ENCODE data around the gene CCDC15. TPM values are rescaled to one million over a fixed set of nuclear protein-coding genes. Genes with fewer than 3 reads are reported as not detected.
"Not testable (repeated sequence)": the region's sequence is repeated elsewhere in the genome, so short reads cannot be mapped to it uniquely, and the experiment has no call there.

CCDC15 gene
- total RNA-seq, 1 donor from 2014 or later: 9.3 TPM

DNA sequence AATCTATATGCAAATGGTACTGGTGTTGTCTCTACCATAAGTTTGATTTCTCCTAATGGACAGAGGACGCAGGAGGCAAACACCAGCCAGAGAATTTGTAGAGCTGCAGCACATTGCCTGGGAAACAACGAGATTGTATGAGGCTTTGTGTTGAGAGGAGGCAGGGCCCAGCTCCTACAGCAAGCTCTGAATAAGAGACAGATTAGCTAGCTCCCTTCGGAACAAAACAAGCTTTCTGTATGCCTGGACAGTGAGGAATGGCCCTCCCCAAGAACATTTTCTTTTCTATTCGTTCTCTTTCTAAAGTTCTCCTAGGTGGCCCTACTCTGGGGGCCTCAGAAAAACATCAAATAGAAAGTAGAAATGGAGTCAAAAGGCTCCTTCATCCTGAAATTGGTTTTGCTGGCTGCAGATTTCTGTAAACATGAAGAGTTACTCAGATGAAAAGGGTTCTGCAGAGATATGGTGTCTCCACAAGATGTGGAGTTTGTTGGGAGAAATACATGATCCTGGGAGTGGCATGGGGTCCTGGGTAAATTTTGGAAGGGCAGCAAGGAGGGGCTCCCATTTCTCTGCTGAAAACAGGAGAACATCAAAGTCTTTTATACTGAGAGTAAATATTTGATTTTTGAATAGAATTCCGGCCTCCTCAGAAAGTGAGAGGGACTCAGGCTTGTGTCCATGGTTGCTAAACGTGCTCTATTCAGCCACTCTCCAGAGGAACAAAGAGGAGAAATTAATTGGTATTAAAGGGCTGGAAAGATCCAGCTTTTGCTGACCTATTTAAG lies 11.3 kb upstream of the CCDC15 start:
- intact Hi-C loops (cut with micrococcal nuclease): no loop called here

DNA sequence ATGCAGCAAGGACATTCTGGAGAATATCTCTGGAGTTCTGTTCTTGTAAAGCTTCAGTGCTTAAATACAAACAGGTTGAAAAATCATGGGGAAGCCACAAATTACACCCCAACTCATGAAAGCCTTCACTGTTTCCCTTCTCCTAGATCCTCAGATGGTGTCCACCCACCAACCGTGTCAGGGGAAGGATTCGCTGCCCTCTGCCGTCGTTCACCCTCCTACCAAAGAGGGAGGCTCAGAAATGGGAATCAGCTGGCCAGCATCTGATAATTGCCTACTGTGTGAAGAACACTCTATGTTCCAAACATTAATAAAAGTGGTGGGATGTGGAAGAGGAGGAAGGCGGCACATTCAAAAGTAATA lies 10.8 kb upstream of the CCDC15 start:
- intact Hi-C loops (cut with micrococcal nuclease): no loop called here

DNA sequence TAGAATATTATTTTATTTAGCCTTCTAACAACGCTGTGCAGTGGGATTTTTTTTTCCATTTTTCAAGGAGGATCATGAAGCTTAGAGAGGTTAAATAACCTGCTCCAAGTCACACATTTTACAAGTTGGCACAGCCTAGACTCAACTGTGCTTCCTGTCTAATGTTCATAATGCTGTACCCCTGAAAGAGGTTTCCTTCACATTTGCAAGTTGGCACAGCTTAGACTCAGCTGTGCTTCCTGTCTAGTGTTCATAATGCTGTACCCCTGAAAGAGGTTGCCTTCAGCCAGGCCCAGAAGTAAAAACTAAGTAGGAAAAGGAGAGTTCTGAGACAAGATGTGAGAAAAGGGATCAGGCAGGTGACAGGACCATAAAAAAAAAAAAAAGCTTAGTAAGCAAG lies 10.3 kb upstream of the CCDC15 start:
- intact Hi-C loops (cut with micrococcal nuclease): no loop called here

DNA sequence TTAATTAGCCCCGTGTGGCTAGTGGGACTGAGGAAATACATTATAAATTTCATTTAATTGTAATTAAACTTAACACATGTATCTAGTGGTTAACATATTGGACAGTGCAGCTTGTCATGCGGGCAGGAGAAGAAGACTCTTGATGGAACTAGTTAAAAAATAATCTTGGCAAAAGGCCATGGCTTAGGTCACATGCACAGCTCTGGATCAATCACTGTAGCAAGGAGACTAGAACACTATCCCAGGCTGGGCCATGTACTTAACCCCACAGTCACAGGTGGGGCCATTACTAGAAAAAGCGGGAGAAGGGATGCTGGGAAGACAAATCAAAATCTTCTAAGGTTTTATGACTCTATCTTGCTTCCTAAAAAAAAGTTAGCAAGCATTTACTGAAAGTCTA lies 9.4 kb upstream of the CCDC15 start:
- intact Hi-C loops (cut with micrococcal nuclease): no loop called here

DNA sequence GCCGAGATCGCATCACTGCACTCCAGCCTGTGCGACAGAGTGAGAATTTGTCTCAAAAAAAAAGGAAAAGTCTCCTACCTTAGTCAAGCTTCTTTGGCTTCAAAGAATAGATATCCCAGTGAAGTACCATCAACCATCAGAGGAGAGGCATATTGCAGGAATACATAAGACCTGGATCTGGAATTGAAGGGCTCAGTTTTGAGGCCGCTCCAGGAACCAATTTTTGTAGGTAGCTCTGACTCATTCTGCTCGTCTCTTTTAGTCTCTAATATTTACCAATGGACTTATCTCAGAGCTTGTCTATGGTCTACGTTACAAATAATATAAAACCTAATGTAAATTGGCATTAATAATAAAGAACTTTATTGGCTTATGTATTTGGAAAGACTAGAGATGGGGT lies 8.2 kb upstream of the CCDC15 start:
- intact Hi-C loops (cut with micrococcal nuclease): no loop called here

DNA sequence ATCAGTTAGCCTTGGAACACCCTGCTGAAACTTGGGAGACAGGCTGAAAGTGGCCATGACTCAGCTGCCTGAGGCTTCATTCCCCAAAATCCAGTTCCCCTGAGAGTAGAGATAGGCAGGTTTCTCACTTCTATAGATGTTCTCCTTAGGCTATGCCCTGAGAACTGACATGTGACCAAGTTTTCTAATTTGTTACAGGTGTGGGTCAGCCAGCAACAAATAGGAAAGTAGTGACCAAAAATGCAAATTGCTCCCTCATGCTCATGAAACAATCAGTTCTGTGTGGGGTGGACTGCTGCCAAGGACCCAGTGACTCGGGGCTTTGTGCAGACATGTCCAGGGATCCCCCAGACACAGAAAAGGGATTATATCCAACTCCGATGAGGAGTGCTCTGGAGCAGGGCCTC lies 7.3 kb upstream of the CCDC15 start:
- intact Hi-C loops (cut with micrococcal nuclease): no loop called here

DNA sequence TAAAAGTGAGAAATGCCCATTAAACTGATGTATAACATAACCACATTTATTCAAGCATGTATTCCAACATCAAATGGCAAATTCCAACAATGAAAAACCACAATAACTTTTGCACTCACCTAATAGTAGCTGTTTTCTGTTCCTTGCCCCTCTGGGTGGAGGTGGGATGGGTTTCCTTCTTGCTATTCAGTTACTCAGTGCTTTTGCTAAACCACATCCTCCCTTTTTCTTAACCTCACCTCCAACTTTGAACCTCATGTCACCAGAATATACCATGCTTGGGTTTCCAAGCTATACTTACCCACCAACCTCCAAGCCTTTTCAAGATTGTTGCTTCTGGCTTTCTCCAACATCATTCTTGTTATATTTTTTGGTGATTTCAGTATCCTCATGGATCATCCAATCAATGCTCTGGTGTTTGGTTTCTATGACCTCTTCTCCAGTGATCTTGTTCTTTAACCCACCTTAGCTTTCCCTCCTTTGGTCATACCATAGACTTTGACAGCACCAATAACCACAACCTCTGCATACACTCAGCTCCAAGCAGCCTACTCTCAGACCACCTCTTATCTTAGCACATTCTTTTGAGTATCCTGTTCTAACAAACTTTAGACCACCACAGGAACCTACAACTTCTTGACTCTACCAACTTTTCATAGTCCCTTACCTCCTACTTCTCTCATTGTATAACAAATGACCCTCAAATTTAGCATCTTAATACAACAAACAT lies 3.2 kb upstream of the CCDC15 start:
- intact Hi-C loops (cut with micrococcal nuclease): loop anchor here (2.0 to 10.0 kb wide), 6 partner anchors 148 to 1886 kb away; partner anchors contain the start of genes FAM118B, HSPA8, MSANTD2 and RPUSD4

DNA sequence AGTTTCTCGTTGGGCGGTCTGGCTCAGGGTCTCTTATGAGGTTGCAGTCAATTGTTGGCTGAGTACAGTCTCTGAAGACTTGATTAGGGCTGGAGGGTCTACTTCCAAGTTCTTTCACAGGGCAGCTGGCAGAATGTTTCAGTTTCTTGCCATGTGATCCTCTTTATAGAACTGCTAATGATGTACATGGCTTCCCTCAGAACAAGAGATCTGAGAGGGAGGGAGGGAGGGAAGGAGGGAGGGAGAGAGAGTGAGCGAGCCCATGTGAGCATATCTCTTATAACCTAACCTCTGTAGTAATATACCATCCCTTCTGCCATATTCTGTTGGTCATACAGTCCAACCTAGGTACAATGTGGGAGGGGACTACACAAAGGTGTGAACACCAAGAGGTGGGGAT lies 2.7 kb upstream of the CCDC15 start:
- intact Hi-C loops (cut with micrococcal nuclease): loop anchor here (2.0 to 10.0 kb wide), 6 partner anchors 149 to 1887 kb away; partner anchors contain the start of genes FAM118B, HSPA8, MSANTD2 and RPUSD4

DNA sequence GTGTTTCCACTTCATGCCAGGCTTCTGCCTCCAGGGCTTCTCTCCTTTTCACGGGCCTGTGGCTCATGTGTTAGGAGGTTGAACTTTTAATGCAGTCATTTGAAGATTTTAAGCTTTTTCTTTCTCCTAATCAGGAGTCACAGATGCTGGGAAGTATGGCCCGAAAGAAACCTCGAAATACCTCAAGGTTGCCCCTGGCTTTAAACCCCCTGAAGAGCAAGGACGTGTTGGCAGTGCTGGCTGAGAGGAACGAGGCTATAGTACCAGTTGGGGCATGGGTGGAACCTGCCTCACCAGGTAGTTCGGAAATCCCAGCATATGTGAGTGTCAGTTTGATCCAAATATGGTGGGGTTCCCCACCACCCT lies 571 bp downstream of the CCDC15 start:
- intact Hi-C loops (cut with micrococcal nuclease): loop anchor here (1.0 to 10.0 kb wide), 9 partner anchors 78 to 1890 kb away; partner anchors contain the start of genes FAM118B, HSPA8, HYLS1 and MSANTD2

DNA sequence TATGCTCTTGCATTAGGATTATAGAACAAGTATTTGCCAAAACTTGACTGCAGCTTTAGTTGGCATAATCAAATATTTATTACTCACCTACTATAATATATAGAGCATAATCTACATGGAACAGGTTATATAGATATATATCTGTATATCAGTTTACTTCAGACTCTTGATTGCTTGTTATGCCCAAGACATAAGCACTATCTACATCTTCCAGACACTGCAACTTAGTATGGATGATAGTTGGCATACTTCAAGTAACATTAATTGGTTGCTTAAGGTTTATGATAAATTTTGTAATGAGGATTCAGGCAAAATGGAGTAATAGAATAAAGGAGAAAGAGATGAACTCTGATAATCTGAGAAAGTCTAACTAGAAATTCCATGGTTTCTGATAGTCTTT lies 1.0 kb downstream of the CCDC15 start:
- intact Hi-C loops (cut with micrococcal nuclease): loop anchor here (2.0 to 10.0 kb wide), 3 partner anchors 282 to 1890 kb away; partner anchors contain the start of genes HSPA8, HYLS1, SIAE and SPA17

DNA sequence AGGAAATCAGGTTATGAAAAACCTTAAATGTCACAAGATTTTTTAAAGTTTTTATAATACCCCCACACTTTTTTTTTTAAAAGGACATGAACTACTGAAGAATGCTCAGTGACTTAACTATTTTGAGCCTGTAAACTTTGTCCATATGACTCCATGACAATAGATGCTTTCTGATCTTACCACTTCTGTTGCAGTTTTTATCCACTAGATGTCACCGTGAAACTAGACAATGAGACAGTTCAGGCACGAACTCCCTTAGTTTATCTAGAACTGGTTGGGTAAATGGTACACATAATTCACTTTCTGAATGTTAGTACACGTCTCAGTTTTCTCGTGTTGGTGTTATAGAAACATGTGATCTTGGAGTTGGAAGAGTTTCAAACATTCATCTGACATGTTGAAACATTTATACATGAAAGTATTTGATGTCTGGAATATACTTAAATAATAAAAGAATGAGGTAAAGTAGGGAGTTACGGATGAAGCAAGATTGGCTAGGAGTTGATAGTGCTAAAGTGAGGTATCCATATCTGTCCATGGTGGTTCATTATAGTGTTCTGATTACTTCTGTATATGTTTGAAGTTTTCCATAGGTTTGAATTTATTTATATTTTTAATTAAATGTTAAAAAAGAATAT lies 8.1 kb downstream of the CCDC15 start:
- intact Hi-C loops (cut with micrococcal nuclease): loop anchor here (1.0 to 5.0 kb wide), 4 partner anchors 179 to 910 kb away; no protein-coding TSS in a partner anchor

DNA sequence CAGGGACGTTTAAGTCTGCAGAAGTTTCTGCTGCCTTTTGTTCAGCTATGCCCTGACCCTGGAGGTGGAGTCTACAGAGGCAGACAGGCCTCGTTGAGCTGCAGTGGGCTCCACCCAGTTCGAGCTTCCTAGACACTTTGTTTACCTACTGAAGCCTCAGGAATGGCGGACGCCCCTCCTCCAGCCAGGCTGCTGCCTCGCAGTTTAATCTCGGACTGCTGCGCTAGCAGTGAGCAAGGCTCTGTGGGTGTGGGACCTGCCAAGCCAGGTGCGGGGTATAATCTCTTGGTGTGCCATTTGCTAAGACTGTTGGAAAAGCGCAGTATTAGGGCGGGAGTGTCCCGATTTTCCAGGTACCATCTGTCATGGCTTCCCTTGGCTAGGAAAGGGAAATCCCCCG lies 14.2 kb downstream of the CCDC15 start:
- intact Hi-C loops (cut with micrococcal nuclease): not testable (repeated sequence)

DNA sequence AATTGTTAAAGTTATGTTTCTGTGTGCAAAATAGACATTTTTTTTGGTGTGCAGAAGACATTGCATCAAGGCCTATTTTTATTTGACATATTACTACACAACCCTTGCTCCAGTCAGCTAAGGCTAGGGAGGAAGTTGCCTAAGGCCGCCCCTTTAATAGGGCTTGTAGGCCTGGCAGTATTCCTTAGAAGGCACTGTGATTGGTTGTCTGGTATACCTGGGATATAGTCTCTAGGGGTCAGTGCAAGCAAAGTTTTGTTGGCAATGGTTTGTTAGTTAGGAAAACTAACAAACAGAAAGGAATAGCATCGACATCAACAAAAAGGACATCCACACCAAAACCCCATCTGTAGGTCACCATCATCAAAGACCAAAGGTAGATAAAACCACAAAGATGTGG lies 16.9 kb downstream of the CCDC15 start:
- intact Hi-C loops (cut with micrococcal nuclease): no loop called here

DNA sequence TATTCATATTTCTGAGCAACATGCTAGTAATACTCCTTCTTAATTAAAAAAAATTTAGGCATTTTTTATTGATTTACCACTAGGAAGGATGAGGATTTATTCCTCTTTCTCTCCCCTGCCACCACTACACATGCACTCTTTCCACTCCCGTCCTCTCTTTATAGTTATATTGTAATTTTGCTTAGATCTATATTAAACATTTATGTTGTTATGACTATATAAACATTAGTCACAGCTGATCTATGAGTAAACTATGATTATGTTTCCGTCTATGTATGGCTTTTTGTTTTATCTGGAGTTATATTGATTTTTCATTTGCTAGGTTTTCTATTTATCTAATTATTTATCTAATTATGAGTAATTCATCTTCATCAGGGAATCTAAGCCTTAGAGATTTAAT lies 17.8 kb downstream of the CCDC15 start:
- intact Hi-C loops (cut with micrococcal nuclease): no loop called here

DNA sequence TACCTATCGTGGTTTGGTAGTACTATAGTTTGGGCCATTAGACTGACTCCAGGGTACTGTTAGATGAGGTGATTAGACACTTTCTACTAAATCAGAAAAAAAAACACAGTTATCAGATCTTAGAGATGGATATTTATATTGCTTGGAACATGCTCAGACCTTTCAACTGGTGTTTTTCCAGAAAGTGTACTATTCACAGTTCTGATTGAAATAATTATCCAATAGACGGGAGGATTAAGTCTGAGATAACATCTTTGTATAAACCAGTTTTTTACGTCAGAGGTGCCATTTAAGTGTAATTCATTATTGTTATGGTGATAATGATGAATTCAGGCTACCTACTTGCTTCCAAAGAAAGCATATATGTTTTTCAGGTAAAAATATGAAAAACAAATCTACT lies 22.5 kb downstream of the CCDC15 start:
- intact Hi-C loops (cut with micrococcal nuclease): no loop called here

DNA sequence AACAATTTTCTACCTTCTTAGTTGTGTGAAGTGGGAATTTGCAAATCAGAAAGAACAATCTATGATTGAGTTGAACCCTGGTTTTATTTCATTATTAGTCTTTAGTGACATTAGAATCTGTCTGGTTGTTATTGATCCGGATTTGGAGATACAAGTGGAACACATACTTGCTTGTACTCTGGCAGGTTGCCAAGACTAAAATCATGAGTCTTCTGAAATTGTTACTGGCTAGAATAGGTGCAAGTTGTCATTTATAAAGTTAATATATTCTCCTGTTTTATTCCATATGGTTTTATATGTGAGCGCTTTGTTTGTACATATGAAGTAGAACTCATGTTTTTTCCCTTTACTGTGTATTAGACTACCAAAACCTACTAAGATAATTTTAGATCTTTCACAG lies 23.0 kb downstream of the CCDC15 start:
- intact Hi-C loops (cut with micrococcal nuclease): no loop called here

DNA sequence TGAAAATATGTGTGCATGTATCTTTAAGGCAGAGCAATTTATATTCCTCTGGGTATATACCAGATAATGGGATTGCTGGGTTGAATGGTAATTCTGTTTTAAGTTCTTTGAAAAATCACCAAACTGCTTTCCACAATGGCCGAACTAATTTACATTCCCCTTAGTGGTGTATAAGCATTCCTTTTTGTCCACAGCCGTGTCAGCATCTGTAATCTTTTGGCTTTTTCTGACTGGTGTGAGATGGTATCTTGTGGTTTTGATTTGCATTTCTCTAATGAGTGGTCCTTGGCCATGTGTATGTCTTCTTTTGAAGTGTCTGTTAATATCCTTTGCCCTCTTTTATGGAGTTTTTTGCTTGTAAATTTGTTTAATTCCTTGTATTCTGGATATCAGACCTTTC lies 24.3 kb downstream of the CCDC15 start:
- intact Hi-C loops (cut with micrococcal nuclease): no loop called here

DNA sequence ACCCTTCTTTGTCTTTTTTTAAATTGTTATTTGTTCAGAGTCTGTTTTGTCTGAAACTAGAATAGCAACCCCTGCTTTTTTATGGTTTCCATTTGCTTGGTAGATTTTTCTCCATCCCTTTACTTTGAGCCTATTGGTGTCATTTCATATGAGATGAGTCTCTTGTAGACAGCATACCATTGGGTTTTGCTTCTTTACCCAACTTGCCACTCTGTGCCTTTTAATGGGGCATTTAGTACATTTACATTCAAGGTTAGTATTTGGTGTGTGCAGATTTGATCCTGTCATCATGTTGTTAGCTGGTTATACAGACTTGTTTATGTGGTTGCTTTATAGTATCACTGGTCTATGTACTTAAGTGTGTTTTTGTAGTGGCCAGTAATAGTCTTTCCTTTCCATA lies 28.0 kb downstream of the CCDC15 start:
- intact Hi-C loops (cut with micrococcal nuclease): no loop called here

DNA sequence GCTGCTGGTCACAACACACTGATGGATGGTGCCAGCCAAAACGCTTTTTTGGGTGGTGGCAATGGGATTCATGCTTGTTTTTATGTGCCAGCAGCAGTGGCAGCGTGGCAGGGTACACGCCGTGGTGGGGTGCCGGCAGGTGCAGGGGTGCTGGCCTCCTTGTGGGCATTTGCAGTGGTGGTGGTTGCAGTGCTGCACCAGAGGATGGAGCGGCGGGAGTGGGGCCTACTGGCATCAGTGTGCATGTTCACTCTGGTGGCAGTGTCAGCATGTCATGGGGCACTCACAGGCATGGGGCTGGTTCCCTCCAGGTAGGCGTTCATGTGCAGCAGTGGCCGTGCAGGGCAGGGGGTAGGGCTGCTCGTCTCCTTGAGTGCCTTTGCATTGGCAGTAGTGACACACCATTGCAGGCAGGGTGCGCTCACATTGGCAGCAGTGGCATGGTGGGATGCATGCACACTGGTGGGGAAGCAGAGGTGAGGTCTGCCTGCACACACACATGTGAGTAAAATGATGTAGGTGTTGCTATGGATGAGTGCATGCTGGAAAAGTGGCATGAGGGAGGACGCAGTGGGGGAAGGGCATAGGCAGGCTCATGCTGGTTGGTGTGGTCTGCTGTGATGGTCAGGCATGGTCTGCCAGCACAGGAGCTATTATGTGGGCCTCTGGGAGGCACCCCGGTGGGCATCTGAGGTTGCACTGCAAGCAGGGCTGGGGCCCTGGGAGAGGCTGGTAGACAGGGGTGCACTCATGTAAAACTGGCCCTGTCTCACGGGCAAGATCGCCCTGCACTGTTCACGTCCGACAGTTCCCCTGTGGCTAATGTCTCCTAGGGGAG lies 29.9 kb downstream of the CCDC15 start:
- intact Hi-C loops (cut with micrococcal nuclease): no loop called here

DNA sequence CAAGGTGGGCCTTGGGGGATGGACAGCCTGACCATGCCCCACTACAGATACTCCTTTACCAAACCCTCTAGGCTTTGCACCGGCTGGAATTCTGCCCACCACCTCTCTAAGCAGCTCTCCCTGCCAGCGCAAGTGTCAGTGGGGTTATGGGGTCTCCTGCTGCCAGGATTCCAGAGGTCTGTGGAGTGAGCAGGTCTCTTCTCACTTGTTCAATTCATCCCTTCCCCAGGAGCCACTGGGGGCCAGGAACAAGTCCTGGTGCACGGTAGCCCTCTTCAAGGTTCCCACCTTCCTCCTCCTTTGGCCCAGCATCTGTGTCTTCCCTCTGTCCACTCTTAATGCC lies 30.5 kb downstream of the CCDC15 start:
- intact Hi-C loops (cut with micrococcal nuclease): no loop called here

DNA sequence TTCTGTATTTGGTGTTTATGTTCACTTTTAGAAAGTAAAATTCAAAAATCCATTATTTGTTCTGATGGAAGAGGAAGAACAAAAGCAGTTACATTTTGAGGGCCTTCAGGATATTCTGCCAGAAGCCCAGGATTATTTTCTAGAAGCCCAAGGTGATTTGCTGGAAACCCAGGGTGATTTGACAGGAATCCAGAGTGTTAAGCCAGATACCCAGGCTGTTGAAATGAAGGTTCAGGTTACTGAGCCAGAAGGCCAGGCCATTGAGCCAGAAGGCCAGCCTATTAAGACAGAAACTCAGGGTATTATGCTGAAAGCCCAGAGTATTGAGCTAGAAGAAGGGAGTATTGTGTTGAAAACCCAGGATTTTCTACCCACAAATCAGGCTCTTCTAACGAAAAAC lies 33.1 kb downstream of the CCDC15 start:
- intact Hi-C loops (cut with micrococcal nuclease): no loop called here
